Transverse colon (tissue), 4 donors: Measurements from ENCODE around the gene GMEB2. TPM values are rescaled to one million over a fixed set of nuclear protein-coding genes. Genes with fewer than 3 reads are reported as not detected.

Experiments used
- DNase-seq: peaks from one replicate; pipeline ENCODE4 v3.0.0-alpha.2; 2019
- H3K27ac ChIP-seq, 4 donors: fragments of 200-600 bp; sonication (generic); 2 replicates each; pipeline ENCODE4 v1.5.1; 2016 to 2018; ENCODE audit warnings: inconsistent platforms in 4 of 4
- H3K27me3 ChIP-seq: fragments of 200-600 bp; sonication (generic); 2 replicates; pipeline ENCODE4 v1.5.1; 2017; ENCODE audit warnings: inconsistent platforms
- H3K36me3 ChIP-seq, 4 donors: fragments of 200-600 bp; sonication (generic); 2 replicates each; pipeline ENCODE4 v1.5.1; 2017 to 2019; ENCODE audit warnings: inconsistent platforms in 4 of 4
- H3K4me1 ChIP-seq, 4 donors: fragments of 200-600 bp; sonication (generic); 2 replicates each; pipeline ENCODE4 v1.5.1; 2017 to 2020; ENCODE audit warnings: inconsistent platforms in 4 of 4
- H3K4me3 ChIP-seq, 4 donors: fragments of 200-600 bp; sonication (generic); 1 replicate in 1 of 4; 2 replicates in 3 of 4; pipeline versions ENCODE4 v1.5.1 to v1.6.1; 2017 to 2019; ENCODE audit warnings: inconsistent platforms in 4 of 4
- H3K9me3 ChIP-seq, 2 donors: fragments of 200-600 bp; sonication (generic); 2 replicates each; pipeline ENCODE4 v1.5.1; 2017 to 2019; ENCODE audit warnings: inconsistent platforms in 2 of 2
- CTCF ChIP-seq, 5 experiments: fragments of 200-600 bp in 3 of 5; fragments of 450-650 bp in 2 of 5; sonication (generic) in 3 of 5; IDR thresholded peaks; 1 replicate in 2 of 5; 2 replicates in 3 of 5; pipeline ENCODE4 v1.5.1; 2016 to 2017; ENCODE audit warnings: antibody characterized with exemption in 5 of 5, inconsistent platforms in 3 of 5, mild to moderate bottlenecking in 2 of 5, moderate library complexity in 1 of 5
- EP300 ChIP-seq: sonication (generic); formaldehyde crosslinking; IDR thresholded peaks from one replicate; pipeline ENCODE4 v1.6.1; 2017; ENCODE audit warnings: antibody characterized with exemption, low read depth
- POLR2A ChIP-seq: fragments of 450-650 bp; IDR thresholded peaks from one replicate; pipeline ENCODE4 v1.6.1; 2016; ENCODE audit warnings: antibody characterized with exemption, mild to moderate bottlenecking, moderate library complexity
- POLR2AphosphoS5 ChIP-seq, 3 donors: sonication (generic); formaldehyde crosslinking; IDR thresholded peaks; one replicate each; pipeline ENCODE4 v1.6.1; 2016; ENCODE audit warnings: antibody characterized with exemption in 3 of 3
- WGBS, 2 donors: methylation state at CpG; one replicate each; pipeline ENCODE4 v1.1.5; 2018; ENCODE audit warnings: low coverage in 1 of 2; 5-methylcytosine and 5-hydroxymethylcytosine counted together
- in situ Hi-C, 4 donors: fragments of 200-750 bp; cut with MboI; loops; one replicate each; pipeline versions ENCODE4 v1.15.0 to v1.15.1; 2017; ENCODE audit warnings: low sequenced_read_pairs in 3 of 4, low pct_ligation_motif_present in 1 of 4, low pct_unique_long_range_greater_than_20kb in 1 of 4
- intact Hi-C: fragments of 100-400 bp; cut with DNase I; formaldehyde crosslinking; loops from one replicate; pipeline ENCODE4 v1.15.1; 2023; ENCODE audit warnings: low total_unique reads
- total RNA-seq, 4 donors: library from RNA; depleted of rRNA; stranded (reverse); fragments of >200 nt; gene quantifications; one replicate each; pipeline ENCODE4 v1.1.0, GENCODE V29; 2016

GMEB2 gene
- total RNA-seq, 4 donors from 2014 or later, result 9.0 to 20.3 (median 13.5) TPM

- Histone ChIP-seq H3K4me1 (no peaks in the 10 kb centered on the region), H3K27me3 (no peaks in the 10 kb centered on the region), H3K9me3 (no peaks in the 10 kb centered on the region), H3K27ac (no peak overlapping the region), H3K36me3 (peaks cover 0 to 18% (median 4%) of the 10 kb centered on the region in 4 donors), H3K4me3 (no peak overlapping the region)
- TF ChIP-seq POLR2AphosphoS5 (IDR thresholded peaks at IDR 0.05) (no peak), EP300 (no peak), CTCF (IDR thresholded peaks at IDR 0.05) (no peak), POLR2A (no peak)
- in situ Hi-C loops, result no loop called here
- intact Hi-C loops, result no loop called here
- DNase-seq, result no peak
- 91 to 96% methylated on average over 12 to 35 of the region's 38 CpGs for WGBS, 2 donors
Measured at GRCh38 chr20:63589261-63590217, 37.4 kb downstream of the GMEB2 start.

- no peak for TF ChIP-seq POLR2A
- no peak for TF ChIP-seq CTCF (IDR thresholded peaks at IDR 0.05)
- no peak for TF ChIP-seq POLR2AphosphoS5 (IDR thresholded peaks at IDR 0.05)
- no peak for TF ChIP-seq EP300
- H3K9me3 ChIP-seq, result no peaks in the 10 kb centered on the region
- H3K27me3 ChIP-seq, result no peaks in the 10 kb centered on the region
- DNase-seq, result no peak
- intact Hi-C loops (no loop called here), in situ Hi-C loops (no loop called here)
- no peak overlapping the region for H3K4me3 ChIP-seq
- H3K36me3 ChIP-seq, result peaks cover 0 to 18% (median 4%) of the 10 kb centered on the region in 4 donors
- no peak overlapping the region for H3K27ac ChIP-seq
- H3K4me1 ChIP-seq, result no peaks in the 10 kb centered on the region
- WGBS, 2 donors, result 84% methylated on average over 11 of the region's 11 CpGs; no CpG with 5 or more reads in 1 of the 2 donors
Measured at GRCh38 chr20:63588641-63589041, 38.3 kb downstream of the GMEB2 start.

GRCh38 chr20:63587776-63588591 is 38.9 kb downstream of the GMEB2 start:
- in situ Hi-C loops, result no loop called here

GRCh38 chr20:63587256-63587655 is 39.6 kb downstream of the GMEB2 start:
- in situ Hi-C loops, result no loop called here

More at GRCh38 chr20:63587776-63588591, 38.9 kb downstream of the GMEB2 start:
- Histone ChIP-seq H3K27ac (no peak overlapping the region), H3K4me1 (no peaks in the 10 kb centered on the region), H3K36me3 (peaks cover 0 to 18% (median 4%) of the 10 kb centered on the region in 4 donors), H3K9me3 (no peaks in the 10 kb centered on the region), H3K4me3 (no peak overlapping the region), H3K27me3 (no peaks in the 10 kb centered on the region)
- WGBS, 2 donors, result 71 to 100% methylated on average over 1 to 19 of the region's 19 CpGs
- TF ChIP-seq POLR2A (no peak), POLR2AphosphoS5 (IDR thresholded peaks at IDR 0.05) (no peak), EP300 (no peak)
- DNase-seq, result no peak
- intact Hi-C loops, result no loop called here

More at GRCh38 chr20:63587256-63587655, 39.6 kb downstream of the GMEB2 start:
- Histone ChIP-seq H3K4me3 (no peak overlapping the region), H3K9me3 (no peaks in the 10 kb centered on the region), H3K27ac (no peak overlapping the region), H3K36me3 (peaks cover 0 to 17% (median 4%) of the 10 kb centered on the region in 4 donors), H3K27me3 (no peaks in the 10 kb centered on the region), H3K4me1 (no peaks in the 10 kb centered on the region)
- intact Hi-C loops, result no loop called here
- DNase-seq, result no peak
- TF ChIP-seq POLR2A (no peak), EP300 (no peak), CTCF (IDR thresholded peaks at IDR 0.05) (no peak), POLR2AphosphoS5 (IDR thresholded peaks at IDR 0.05) (no peak)
- WGBS, 2 donors, result 92 to 94% methylated on average over 4 to 12 of the region's 12 CpGs
